Ectodermal cell (in vitro differentiated cells): ENCODE data around the gene TRAPPC3L.
A peak's percentile ranks its signal among the peaks of the same experiment; 100 is the strongest.
"Not testable (repeated sequence)": the region's sequence is repeated elsewhere in the genome, so short reads cannot be mapped to it uniquely, and the experiment has no call there.

ENCODE experiments used
- H3K27ac ChIP-seq: 2 replicates; pipeline ENCODE4 v1.7.0; 2013; ENCODE audit warnings: mild to moderate bottlenecking, low read depth, low read length; ENCODE audit not compliant: insufficient read depth, poor library complexity, severe bottlenecking
- H3K27me3 ChIP-seq: 2 replicates; pipeline ENCODE4 v1.7.0; 2013; ENCODE audit warnings: mild to moderate bottlenecking, low read length; ENCODE audit not compliant: insufficient read depth, control insufficient read depth, poor library complexity, severe bottlenecking
- H3K36me3 ChIP-seq: one replicate; pipeline ENCODE4 v1.7.0; 2013; ENCODE audit warnings: low read length; ENCODE audit not compliant: control insufficient read depth, insufficient read depth
- H3K4me1 ChIP-seq: one replicate; pipeline ENCODE4 v1.7.0; 2013; ENCODE audit warnings: low read length; ENCODE audit not compliant: control insufficient read depth, insufficient read depth
- H3K4me3 ChIP-seq: 2 replicates; pipeline ENCODE4 v1.7.0; 2013; ENCODE audit warnings: low read depth, low read length, control low read depth; ENCODE audit not compliant: insufficient read depth
- H3K9me3 ChIP-seq: 2 replicates; pipeline ENCODE4 v1.7.0; 2013; ENCODE audit warnings: mild to moderate bottlenecking, low read length, moderate library complexity; ENCODE audit not compliant: control insufficient read depth
- WGBS, 2 experiments: methylation state at CpG; one replicate each; pipeline ENCODE4 v1.1.7; 2013; ENCODE audit warnings: missing lambda C conversion rate in 2 of 2; 5-methylcytosine and 5-hydroxymethylcytosine counted together

TRAPPC3L gene

GRCh38 chr6:116495161-116495560 is 50.3 kb downstream of the TRAPPC3L start:
- H3K27me3 ChIP-seq, H3K27ac ChIP-seq, H3K36me3 ChIP-seq, H3K4me3 ChIP-seq, H3K4me1 ChIP-seq, H3K9me3 ChIP-seq: not testable (repeated sequence)
- 100% methylated on average over 1 of the region's 1 CpG for WGBS, 2 experiments

- peaks cover 5% of the 10 kb centered on the region for H3K4me1 ChIP-seq
- WGBS, 2 experiments, result 31 to 50% methylated on average over 5 of the region's 6 CpGs
- H3K36me3 ChIP-seq, result no peaks in the 10 kb centered on the region
- H3K27ac ChIP-seq, result peak overlapping the region; percentile 72
- H3K9me3 ChIP-seq, result no peaks in the 10 kb centered on the region
- no peaks in the 10 kb centered on the region for H3K27me3 ChIP-seq
- no peak overlapping the region for H3K4me3 ChIP-seq
Observed at GRCh38 chr6:116492331-116493067, 53.0 kb downstream of the TRAPPC3L start.

GRCh38 chr6:116491610-116492330 is 53.7 kb downstream of the TRAPPC3L start:
- Histone ChIP-seq H3K27me3 (no peaks in the 10 kb centered on the region), H3K36me3 (no peaks in the 10 kb centered on the region), H3K9me3 (no peaks in the 10 kb centered on the region), H3K27ac (peak overlapping the region; percentile 72), H3K4me3 (no peak overlapping the region), H3K4me1 (peaks cover 5% of the 10 kb centered on the region)
- WGBS, 2 experiments, result 77 to 83% methylated on average over 1 of the region's 1 CpG

GRCh38 chr6:116485559-116486184 is 59.8 kb downstream of the TRAPPC3L start:
- Histone ChIP-seq H3K9me3 (no peaks in the 10 kb centered on the region), H3K27me3 (no peaks in the 10 kb centered on the region), H3K4me3 (no peak overlapping the region), H3K4me1 (peaks cover 4% of the 10 kb centered on the region), H3K27ac (no peak overlapping the region), H3K36me3 (no peaks in the 10 kb centered on the region)
- 94% methylated on average over 5 of the region's 5 CpGs for WGBS, 2 experiments

DNA sequence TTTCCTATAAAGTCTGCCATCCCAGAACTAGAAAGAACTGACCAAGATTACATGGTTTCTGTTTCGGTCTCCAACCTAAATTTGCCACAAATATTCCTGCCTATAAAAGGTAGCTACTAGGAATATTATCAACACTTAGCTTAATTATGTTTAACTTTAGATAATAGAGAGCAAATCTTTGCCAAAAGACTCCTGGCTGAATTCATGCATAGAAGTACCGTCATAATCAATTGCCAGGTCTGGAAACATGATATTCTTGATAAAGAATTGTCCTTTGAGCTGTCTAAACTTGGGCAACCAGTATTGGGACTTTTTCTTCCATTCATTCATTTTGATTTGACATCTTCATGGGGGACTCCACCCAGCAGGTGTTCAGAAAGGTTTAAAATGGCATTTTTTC is 61.9 kb downstream of the TRAPPC3L start:
- no peaks in the 10 kb centered on the region for H3K9me3 ChIP-seq
- no peaks in the 10 kb centered on the region for H3K36me3 ChIP-seq
- H3K27me3 ChIP-seq, result no peaks in the 10 kb centered on the region
- WGBS, 2 experiments, result 91 to 96% methylated on average over 1 to 2 of the region's 2 CpGs
- H3K27ac ChIP-seq, result no peak overlapping the region
- no peak overlapping the region for H3K4me3 ChIP-seq
- peaks cover 4% of the 10 kb centered on the region for H3K4me1 ChIP-seq

- Histone ChIP-seq H3K9me3 (no peaks in the 10 kb centered on the region), H3K4me1 (peaks cover 4% of the 10 kb centered on the region), H3K27ac (no peak overlapping the region), H3K36me3 (no peaks in the 10 kb centered on the region), H3K4me3 (no peak overlapping the region), H3K27me3 (no peaks in the 10 kb centered on the region)
- WGBS, 2 experiments, result 91 to 98% methylated on average over 1 of the region's 1 CpG
Observed at GRCh38 chr6:116482780-116483179, 62.7 kb downstream of the TRAPPC3L start.

DNA sequence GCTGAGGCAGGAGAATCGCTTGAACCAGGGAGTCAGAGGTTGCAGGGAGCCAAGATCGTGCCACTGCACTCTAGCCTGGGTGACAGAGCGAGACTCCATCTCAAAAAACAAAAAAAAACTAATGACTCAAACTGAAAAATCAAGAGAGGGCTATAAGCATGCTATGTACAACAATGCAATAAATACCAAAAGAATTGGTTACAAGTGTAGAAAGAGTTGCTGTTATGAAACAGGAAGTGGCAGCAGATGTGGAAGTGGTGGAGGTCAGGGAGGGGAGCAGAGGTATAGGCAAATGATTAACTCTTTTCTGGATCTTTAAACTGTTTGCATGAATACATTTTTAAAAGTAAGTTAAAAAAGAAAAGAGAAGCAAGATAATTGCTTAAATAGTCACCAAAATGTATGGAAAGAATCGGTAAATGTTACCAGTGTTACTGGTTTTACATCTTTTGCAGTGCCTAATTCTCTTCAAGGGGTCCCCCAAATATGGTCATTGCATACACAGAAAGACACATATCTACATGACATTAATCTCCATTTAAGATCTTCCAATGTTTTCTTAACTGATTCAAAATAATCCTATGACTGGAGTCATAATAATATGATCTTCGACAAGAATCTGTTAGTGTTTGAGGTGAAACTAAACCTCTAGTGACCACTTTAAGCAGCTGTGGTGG is 69.3 kb downstream of the TRAPPC3L start:
- Histone ChIP-seq H3K27me3 (no peaks in the 10 kb centered on the region), H3K4me1 (no peaks in the 10 kb centered on the region), H3K27ac (no peak overlapping the region), H3K9me3 (no peaks in the 10 kb centered on the region), H3K4me3 (no peak overlapping the region), H3K36me3 (no peaks in the 10 kb centered on the region)
- 92 to 93% methylated on average over 4 to 5 of the region's 5 CpGs for WGBS, 2 experiments

- 77 to 100% methylated on average over 1 of the region's 1 CpG for WGBS, 2 experiments
- Histone ChIP-seq H3K27me3 (no peaks in the 10 kb centered on the region), H3K4me1 (no peaks in the 10 kb centered on the region)
Observed at GRCh38 chr6:116475141-116475540, 70.3 kb downstream of the TRAPPC3L start.

DNA sequence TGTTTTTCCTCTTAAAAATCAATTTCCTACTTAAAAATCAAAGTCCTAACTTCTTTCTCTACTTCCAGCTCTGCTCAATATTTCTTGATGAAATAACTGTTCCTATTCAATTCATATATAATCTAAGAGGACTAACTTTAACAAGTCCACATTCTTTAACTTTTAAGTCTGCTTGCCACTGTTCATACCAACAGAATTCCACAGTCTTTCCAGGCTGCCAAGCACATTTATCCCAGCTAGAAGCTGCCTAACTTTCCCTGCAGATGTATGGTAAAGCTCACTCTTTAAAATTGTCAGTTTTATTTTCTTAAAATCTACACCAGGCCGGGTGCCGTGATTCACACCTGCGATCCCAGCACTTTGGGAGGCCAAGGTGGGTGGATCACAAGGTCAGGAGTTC is 72.8 kb downstream of the TRAPPC3L start:
- Histone ChIP-seq H3K36me3 (no peaks in the 10 kb centered on the region), H3K27me3 (no peaks in the 10 kb centered on the region), H3K9me3 (no peaks in the 10 kb centered on the region), H3K4me3 (no peak overlapping the region), H3K27ac (no peak overlapping the region), H3K4me1 (no peaks in the 10 kb centered on the region)
- 83 to 96% methylated on average over 3 of the region's 3 CpGs for WGBS, 2 experiments

More at GRCh38 chr6:116475141-116475540, 70.3 kb downstream of the TRAPPC3L start:
- Histone ChIP-seq H3K27ac (no peak overlapping the region), H3K36me3 (no peaks in the 10 kb centered on the region), H3K4me3 (no peak overlapping the region), H3K9me3 (no peaks in the 10 kb centered on the region)

GRCh38 chr6:116471531-116471930 is 74.0 kb downstream of the TRAPPC3L start:
- H3K27me3 ChIP-seq, result no peaks in the 10 kb centered on the region
- 92 to 96% methylated on average over 1 of the region's 1 CpG for WGBS, 2 experiments
- H3K36me3 ChIP-seq, result no peaks in the 10 kb centered on the region
- H3K9me3 ChIP-seq, result no peaks in the 10 kb centered on the region
- no peaks in the 10 kb centered on the region for H3K4me1 ChIP-seq
- H3K4me3 ChIP-seq, result no peak overlapping the region
- H3K27ac ChIP-seq, result no peak overlapping the region
